GM12878 (cell line): ENCODE results near the gene SETD6. TPM values are rescaled to one million over a fixed set of nuclear protein-coding genes. Genes with fewer than 3 reads are reported as not detected.

Experiments
- ATAC-seq: fragments of 200-7000 bp; cut with Tn5 transposase; 3 replicates; pipeline ENCODE4 v1.9.1; 2020; ENCODE audit warnings: mild to moderate bottlenecking, moderate library complexity
- BruUV-seq: library from RNA; stranded (reverse); fragments of 400-500 nt; replicated peaks from 2 replicates; lab custom pipeline; 2021; lab: Mats Ljungman, UMichigan
- CTCF ChIA-PET: fragments of 300-600 bp; sonication (Branson Sonifier 250); formaldehyde crosslinking; extraction: SDS; loops from one replicate; lab custom pipeline; 2021; ENCODE audit warnings: inconsistent platforms; lab: Yijun Ruan, JAX
- POLR2A ChIA-PET: fragments of 350-600 bp; formaldehyde crosslinking; extraction: SDS; loops from one replicate; lab custom pipeline; 2021; ENCODE audit warnings: inconsistent platforms; lab: Charles Lee
- RAD21 ChIA-PET: fragments of 300-600 bp; sonication (Branson Sonifier 250); formaldehyde crosslinking; loops from one replicate; lab custom pipeline; 2023; ENCODE audit warnings: antibody characterized with exemption; ENCODE audit not compliant: unreplicated experiment; lab: Charles Lee
- SMC1A ChIA-PET: fragments of 300-600 bp; sonication (Branson Sonifier 250); formaldehyde crosslinking; loops from one replicate; lab custom pipeline; 2023; ENCODE audit not compliant: unreplicated experiment, uncharacterized antibody; lab: Charles Lee
- DNase-seq: peaks from one replicate; pipeline ENCODE4 v3.0.0-alpha.2; 2011; ENCODE audit warnings: low read depth, low spot score
- FAIRE-seq: peaks from 3 replicates; lab custom pipeline; 2011; peaks lifted over from hg19 to GRCh38; lab: Jason Lieb, UNC
- H2AFZ ChIP-seq: 2 replicates; pipeline ENCODE4 v1.6.0; 2011; ENCODE audit warnings: low read depth, low read length, control low read depth; ENCODE audit not compliant: control insufficient read depth
- H3K27ac ChIP-seq: 2 replicates; pipeline ENCODE4 v1.5.1; 2011; ENCODE audit warnings: control low read depth; ENCODE audit not compliant: control insufficient read depth, insufficient read depth
- H3K27me3 ChIP-seq, 2 experiments: replicated peaks in 1 of 2; 2 replicates each; pipeline versions ENCODE4 v1.6.0 to v1.6.1; 2011; ENCODE audit warnings: low read length in 1 of 2; ENCODE audit not compliant: control insufficient read depth in 2 of 2, insufficient read depth in 2 of 2
- H3K36me3 ChIP-seq, 2 experiments: 2 replicates each; pipeline ENCODE4 v1.5.1; 2011; ENCODE audit warnings: low read length in 1 of 2; ENCODE audit not compliant: control insufficient read depth in 2 of 2, insufficient read depth in 2 of 2
- H3K4me1 ChIP-seq: 2 replicates; pipeline ENCODE4 v1.6.1; 2011; ENCODE audit warnings: mild to moderate bottlenecking, low read length, moderate library complexity, mixed read lengths; ENCODE audit not compliant: control insufficient read depth, insufficient read depth
- H3K4me2 ChIP-seq: 2 replicates; pipeline ENCODE4 v1.6.0; 2011; ENCODE audit warnings: control low read depth; ENCODE audit not compliant: control insufficient read depth, insufficient read depth
- H3K4me3 ChIP-seq: fragments of 200-600 bp; sonication (generic); 2 replicates; pipeline ENCODE4 v1.5.1; 2016
- H3K79me2 ChIP-seq: 2 replicates; pipeline ENCODE4 v1.6.0; 2011; ENCODE audit warnings: low read length; ENCODE audit not compliant: control insufficient read depth, insufficient read depth
- H3K9ac ChIP-seq: 2 replicates; pipeline ENCODE4 v1.8.0; 2011; ENCODE audit warnings: low read length, control low read depth, mixed read lengths; ENCODE audit not compliant: control insufficient read depth, insufficient read depth
- H3K9me3 ChIP-seq: replicated peaks from 3 replicates; pipeline ENCODE4 v1.5.1; 2011; ENCODE audit warnings: mild to moderate bottlenecking, low read length; ENCODE audit not compliant: control insufficient read depth, insufficient read depth
- H4K20me1 ChIP-seq: 2 replicates; pipeline ENCODE4 v1.6.0; 2011; ENCODE audit not compliant: control insufficient read depth, insufficient read depth
- CBX3 ChIP-seq: fragments of 200-600 bp; sonication (generic); IDR thresholded peaks from 2 replicates; pipeline ENCODE4 v1.6.1; 2016; ENCODE audit warnings: low read depth, borderline replicate concordance
- CREM ChIP-seq: IDR thresholded peaks from 2 replicates; pipeline ENCODE4 v1.6.1; 2014; ENCODE audit warnings: antibody characterized with exemption, low read depth
- CTCF ChIP-seq, 3 experiments: IDR thresholded peaks in 2 of 3; conservative IDR thresholded peaks in 1 of 3; 2 replicates each; pipeline ENCODE4 v1.5.1; 2011; ENCODE audit warnings: low read depth in 3 of 3, low read length in 3 of 3, mild to moderate bottlenecking in 3 of 3, control low read depth in 2 of 3, moderate library complexity in 2 of 3, inconsistent platforms in 1 of 3, mixed read lengths in 1 of 3; ENCODE audit not compliant: control insufficient read depth in 2 of 3, insufficient read depth in 1 of 3; ENCODE audit errors: extremely low read depth in 1 of 3
- NFYA ChIP-seq: IDR thresholded peaks from 2 replicates; pipeline ENCODE4 v1.6.1; 2011; ENCODE audit warnings: low read depth, mild to moderate bottlenecking, low read length, improper control_type of control experiment, borderline replicate concordance
- NRF1 ChIP-seq: conservative IDR thresholded peaks from 2 replicates; pipeline ENCODE4 v1.6.1; 2011; ENCODE audit warnings: mild to moderate bottlenecking, low read depth, low read length, improper control_type of control experiment
- RAD21 ChIP-seq: IDR thresholded peaks from 2 replicates; pipeline ENCODE4 v1.6.1; 2011; ENCODE audit warnings: mild to moderate bottlenecking, low read depth, low read length, moderate library complexity; ENCODE audit not compliant: insufficient read depth
- SREBF1 ChIP-seq: IDR thresholded peaks from 2 replicates; pipeline ENCODE4 v1.6.1; 2012; ENCODE audit warnings: mild to moderate bottlenecking, low read length
- TCF3 ChIP-seq: IDR thresholded peaks from 2 replicates; pipeline ENCODE4 v1.6.1; 2012; ENCODE audit warnings: low read depth, mild to moderate bottlenecking, low read length, borderline replicate concordance; ENCODE audit not compliant: insufficient read depth
- WGBS: methylation state at CpG from one replicate; pipeline ENCODE4 v1.1.6; 2016; ENCODE audit warnings: low lambda C conversion rate; ENCODE audit not compliant: insufficient replicate concordance, insufficient coverage; ENCODE audit errors: missing lambda C conversion rate; 5-methylcytosine and 5-hydroxymethylcytosine counted together
- in situ Hi-C: fragments of 300-500 bp; cut with MboI; formaldehyde crosslinking; loops from 9 replicates; pipeline ENCODE4 v1.14.3; 2018; ENCODE audit warnings: mixed read lengths
- intact Hi-C: fragments of 100-400 bp; cut with micrococcal nuclease; formaldehyde crosslinking; loops from one replicate; pipeline ENCODE4 v1.14.2; 2022; ENCODE audit not compliant: unreplicated experiment
- polyA plus RNA-seq, 11 experiments: library from polyadenylated mRNA; depleted of rRNA in 4 of 11; unstranded in 6 of 11; stranded (reverse) in 5 of 11; fragments of >200 nt; fragmentation: Nextera tagmentation in 4 of 11; fragmentation: Illumina TruSeq in 1 of 11; extraction: Ambion mirVana in 4 of 11; extraction: Trizol in 1 of 11; gene quantifications; 1 replicate in 1 of 11; 2 replicates in 10 of 11; pipeline versions ENCODE4 v1.2.1 to v1.2.3, GENCODE V29; 2011 to 2016; ENCODE audit warnings: inconsistent platforms in 2 of 11, missing spikeins in 2 of 11, low read depth in 1 of 11
- total RNA-seq, 4 experiments: library from RNA; depleted of rRNA in 3 of 4; stranded (reverse); fragments of >200 nt in 3 of 4; fragmentation: Illumina TruSeq in 1 of 4; extraction: Trizol in 1 of 4; gene quantifications; 2 replicates each; pipeline versions ENCODE4 v1.2.1 to v1.2.3, GENCODE V29; 2013 to 2021

Gene SETD6
- total and polyA plus RNA-seq, 10 of the 15 experiments (the other 5 are each of a cell fraction or from before 2014, with no cell fraction given): 8.2 to 23.8 (median 16.2) TPM

- BruUV-seq: no TSS peak
- intact Hi-C loops: no loop called here
- DNase-seq (no peak), FAIRE-seq (no peak), ATAC-seq (no peak)
- CTCF ChIA-PET: interaction anchor here (0.7 to 2.5 kb wide), 8 partner anchors 14 to 242 kb away, joined by 3 to 22 read pairs (median 3); partner anchors contain the start of genes CNOT1 and NDRG4
- Histone ChIP-seq H3K27me3 (no peaks in the 10 kb centered on the region), H3K36me3 (peaks cover 4 to 6% of the 10 kb centered on the region in 2 experiments; a peak in 3 of 4 replicates), H3K9me3 (no peaks in the 10 kb centered on the region), H2AFZ (no peak overlapping the region), H3K4me2 (no peak overlapping the region), H4K20me1 (no peaks in the 10 kb centered on the region), H3K79me2 (peaks cover 11% of the 10 kb centered on the region), H3K4me1 (peaks cover 25% of the 10 kb centered on the region), H3K4me3 (no peak overlapping the region), H3K9ac (no peak overlapping the region), H3K27ac (no peak overlapping the region)
- TF ChIP-seq CREM (no peak), RAD21 (no peak), NRF1 (no peak), CBX3 (no peak), TCF3 (no peak), CTCF (IDR thresholded peaks at IDR 0.05 in 2 of 3, conservative IDR thresholded peaks at IDR 0.05 in 1 of 3; ENCODE audit: control insufficient read depth in 2 of 3, extremely low read depth in 1 of 3, insufficient read depth in 1 of 3, low read depth in 3 of 3, low read length in 3 of 3) (no peak), SREBF1 (no peak), NFYA (no peak)
- POLR2A ChIA-PET: no interaction called here
- RAD21 ChIA-PET: interaction anchor here (0.7 to 3.7 kb wide), 5 partner anchors 19 to 243 kb away, joined by 3 to 19 read pairs (median 4); no protein-coding TSS in a partner anchor
- in situ Hi-C loops: loop anchor here (25.0 kb wide), 1 partner anchor 223 kb away; the partner anchor contains the start of gene GOT2
- 96% methylated on average over 3 of the region's 3 CpGs for WGBS
- SMC1A ChIA-PET: interaction anchor here (0.6 to 1.8 kb wide), 5 partner anchors 28 to 199 kb away, joined by 3 to 4 read pairs (median 3); no protein-coding TSS in a partner anchor
These were observed 1.4 kb upstream of the SETD6 start for GRCh38 chr16:58513874-58514273.
